Neural crest cell (in vitro differentiated cells): ENCODE results near the gene AGAP2. TPM values are rescaled to one million over a fixed set of nuclear protein-coding genes. Genes with fewer than 3 reads are reported as not detected.

ENCODE experiments used
- DNase-seq: peaks from one replicate; pipeline ENCODE4 v3.0.0; 2021; ENCODE audit warnings: low read depth, mixed read lengths, low spot score
- H3K27ac Mint-ChIP-seq: one replicate; pipeline ENCODE4 v1.8.0; 2021; ENCODE audit warnings: mild to moderate bottlenecking, mixed read lengths; ENCODE audit not compliant: unreplicated experiment
- H3K27me3 Mint-ChIP-seq: 2 replicates; pipeline ENCODE4 v1.8.0; 2021; ENCODE audit warnings: low read depth, mild to moderate bottlenecking, mixed read lengths
- H3K36me3 Mint-ChIP-seq: 2 replicates; pipeline ENCODE4 v1.8.0; 2021; ENCODE audit warnings: low read depth, mild to moderate bottlenecking, mixed read lengths
- H3K4me1 Mint-ChIP-seq: 2 replicates; pipeline ENCODE4 v1.8.0; 2021; ENCODE audit warnings: mixed read lengths
- H3K4me3 Mint-ChIP-seq: one replicate; pipeline ENCODE4 v1.8.0; 2021; ENCODE audit warnings: mild to moderate bottlenecking, mixed read lengths
- H3K9me3 Mint-ChIP-seq: 2 replicates; pipeline ENCODE4 v1.8.0; 2021; ENCODE audit warnings: mixed read lengths
- CTCF ChIP-seq: fragments of 200-600 bp; sonication (generic); conservative IDR thresholded peaks from 2 replicates; pipeline ENCODE4 v1.5.0; 2021; ENCODE audit warnings: antibody characterized with exemption, mild to moderate bottlenecking
- long read RNA-seq: library from polyadenylated mRNA; unstranded; transcript quantifications from one replicate; pipeline ENCODE4 v2.0.0, GENCODE V29; 2020
- total RNA-seq: library from RNA; stranded (reverse); gene quantifications from 2 replicates; pipeline ENCODE4 v1.2.1, GENCODE V29; 2021

The AGAP2 gene
- total RNA-seq, result 3.9 and 4.1 TPM in 2 replicates
- long read RNA-seq, result 0 reads

GRCh38 chr12:57738661-57739237 lies at the start of gene AGAP2:
Gene AGAP2 (minus strand): TSS chr12:57738742. CDS start chr12:57738246, 496 bp downstream.
- TF ChIP-seq CTCF, result no peak
- Mint-ChIP-seq H3K27ac (no peak within 1 kb of the TSS), H3K9me3 (no peaks in the 10 kb centered on the region), H3K36me3 (no peaks in the 10 kb centered on the region), H3K4me1 (peaks cover 21% of the 10 kb centered on the region), H3K4me3 (peak within 1 kb of the TSS; percentile 86), H3K27me3 (peaks cover 88% of the 10 kb centered on the region)
- peak; percentile 45 for DNase-seq

DNA sequence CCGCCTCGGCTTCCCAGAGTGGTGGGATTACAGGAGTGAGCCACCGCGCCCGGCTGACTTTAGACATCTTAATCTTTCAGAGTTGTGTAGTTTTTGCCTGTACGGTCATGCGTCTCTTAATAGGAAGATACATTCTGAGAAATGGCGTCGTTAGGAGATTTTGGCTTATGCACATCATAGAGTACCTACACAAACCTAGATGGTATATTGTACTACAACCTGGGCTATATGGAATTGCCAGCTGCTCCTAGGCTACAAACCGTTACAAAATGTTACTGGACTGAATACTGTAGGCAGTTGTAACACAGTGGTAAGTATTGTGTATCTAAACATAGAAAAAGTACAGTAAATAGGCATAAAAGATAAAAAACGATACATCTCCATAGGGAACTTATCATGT lies 45.3 kb upstream of the AGAP2 start:
- H3K4me3 Mint-ChIP-seq, result peak overlapping the region; percentile 82
- DNase-seq, result no peak
- H3K4me1 Mint-ChIP-seq, result peaks cover 16% of the 10 kb centered on the region
- no peak overlapping the region for H3K27ac Mint-ChIP-seq
- H3K36me3 Mint-ChIP-seq, result peaks cover 7% of the 10 kb centered on the region
- no peaks in the 10 kb centered on the region for H3K9me3 Mint-ChIP-seq
- no peaks in the 10 kb centered on the region for H3K27me3 Mint-ChIP-seq
- TF ChIP-seq CTCF, result no peak

DNA sequence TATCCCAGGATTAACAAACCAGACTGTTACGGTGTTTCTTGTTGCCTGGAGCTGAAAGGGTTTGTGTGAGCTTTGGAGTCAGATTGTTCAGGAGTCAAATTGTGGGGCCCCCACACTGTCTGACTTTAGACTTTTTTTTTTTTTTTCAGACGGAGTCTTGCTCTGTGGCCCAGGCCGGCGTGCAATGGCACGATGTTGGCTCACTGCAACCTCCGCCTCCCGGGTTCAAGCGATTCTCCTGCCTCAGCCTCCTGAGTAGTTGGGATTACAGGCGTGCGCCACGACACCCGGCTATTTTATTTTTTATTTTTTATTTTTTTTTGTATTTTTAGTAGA lies 44.9 kb upstream of the AGAP2 start:
- Mint-ChIP-seq H3K27ac (no peak overlapping the region), H3K4me3 (peak overlapping the region; percentile 100), H3K36me3 (peaks cover 7% of the 10 kb centered on the region), H3K4me1 (peaks cover 16% of the 10 kb centered on the region), H3K9me3 (no peaks in the 10 kb centered on the region), H3K27me3 (no peaks in the 10 kb centered on the region)
- TF ChIP-seq CTCF, result no peak
- DNase-seq, result no peak

GRCh38 chr12:57782608-57783465 lies 44.3 kb upstream of the AGAP2 start, which contains the start of gene TSFM:
Gene TSFM (plus strand): TSS chr12:57782787. CDS start chr12:57782802, 15 bp downstream.
- peaks cover 16% of the 10 kb centered on the region for H3K4me1 Mint-ChIP-seq
- no peaks in the 10 kb centered on the region for H3K27me3 Mint-ChIP-seq
- H3K27ac Mint-ChIP-seq, result peak within 1 kb of the TSS; percentile 99
- peak within 1 kb of the TSS; percentile 100 for H3K4me3 Mint-ChIP-seq
- peak; percentile 99 for DNase-seq
- H3K9me3 Mint-ChIP-seq, result no peaks in the 10 kb centered on the region
- H3K36me3 Mint-ChIP-seq, result peaks cover 7% of the 10 kb centered on the region
- peak; percentile 96 for TF ChIP-seq CTCF

- Mint-ChIP-seq H3K27me3 (no peaks in the 10 kb centered on the region), H3K36me3 (peaks cover 7% of the 10 kb centered on the region), H3K27ac (no peak overlapping the region), H3K4me1 (peaks cover 16% of the 10 kb centered on the region), H3K4me3 (peak overlapping the region; percentile 100), H3K9me3 (no peaks in the 10 kb centered on the region)
- DNase-seq, result no peak
- TF ChIP-seq CTCF, result no peak
These were observed 43.7 kb upstream of the AGAP2 start for GRCh38 chr12:57782243-57782607.
